ENCODE results near the gene PPP4R4.

Gene PPP4R4

GRCh38 chr14:94306047-94306978, 132.2 kb downstream of the PPP4R4 start:
- Histone ChIP-seq H3K27ac (no peak overlapping the region), H3K4me3 (ENCODE audit: low read depth in 1 of 2, low read length in 1 of 2) (no peak overlapping the region), H3K9me3 (no peaks in the 10 kb centered on the region), H3K4me1 (ENCODE audit: control insufficient read depth in 1 of 2, insufficient read depth in 1 of 2, low read depth in 1 of 2, low read length in 1 of 2) (no peaks in the 10 kb centered on the region), H3K27me3 (no peaks in the 10 kb centered on the region), H3K36me3 (no peaks in the 10 kb centered on the region)
- no peak for TF ChIP-seq CTCF (IDR thresholded peaks at IDR 0.05)

- no peak for TF ChIP-seq CTCF (IDR thresholded peaks at IDR 0.05)
- H3K36me3 ChIP-seq = no peaks in the 10 kb centered on the region
- no peaks in the 10 kb centered on the region for H3K9me3 ChIP-seq
- H3K27me3 ChIP-seq = no peaks in the 10 kb centered on the region
- no peaks in the 10 kb centered on the region for H3K4me1 ChIP-seq (ENCODE audit: control insufficient read depth in 1 of 2, insufficient read depth in 1 of 2, low read depth in 1 of 2, low read length in 1 of 2)
- H3K27ac ChIP-seq = no peak overlapping the region
- no peak overlapping the region for H3K4me3 ChIP-seq (ENCODE audit: low read depth in 1 of 2, low read length in 1 of 2)
Measured at GRCh38 chr14:94307410-94307992, 133.4 kb downstream of the PPP4R4 start.

GRCh38 chr14:94309721-94310120, 135.6 kb downstream of the PPP4R4 start:
- Histone ChIP-seq H3K27me3 (no peaks in the 10 kb centered on the region), H3K27ac (no peak overlapping the region), H3K4me1 (ENCODE audit: control insufficient read depth in 1 of 2, insufficient read depth in 1 of 2, low read depth in 1 of 2, low read length in 1 of 2) (no peaks in the 10 kb centered on the region), H3K4me3 (ENCODE audit: low read depth in 1 of 2, low read length in 1 of 2) (no peak overlapping the region), H3K36me3 (no peaks in the 10 kb centered on the region), H3K9me3 (no peaks in the 10 kb centered on the region)
- no peak for TF ChIP-seq CTCF (IDR thresholded peaks at IDR 0.05)

- Histone ChIP-seq H3K27ac (no peak overlapping the region), H3K4me1 (ENCODE audit: control insufficient read depth in 1 of 2, insufficient read depth in 1 of 2, low read depth in 1 of 2, low read length in 1 of 2) (no peaks in the 10 kb centered on the region), H3K36me3 (no peaks in the 10 kb centered on the region), H3K27me3 (no peaks in the 10 kb centered on the region), H3K9me3 (no peaks in the 10 kb centered on the region), H3K4me3 (ENCODE audit: low read depth in 1 of 2, low read length in 1 of 2) (no peak overlapping the region)
- no peak for TF ChIP-seq CTCF (IDR thresholded peaks at IDR 0.05)
Measured at GRCh38 chr14:94310248-94310647, 136.1 kb downstream of the PPP4R4 start.

GRCh38 chr14:94312481-94313246, 138.5 kb downstream of the PPP4R4 start:
- TF ChIP-seq CTCF (IDR thresholded peaks at IDR 0.05) = no peak
- Histone ChIP-seq H3K36me3 (no peaks in the 10 kb centered on the region), H3K4me3 (ENCODE audit: low read depth in 1 of 2, low read length in 1 of 2) (no peak overlapping the region), H3K27me3 (peaks cover 6% of the 10 kb centered on the region), H3K27ac (no peak overlapping the region), H3K4me1 (ENCODE audit: control insufficient read depth in 1 of 2, insufficient read depth in 1 of 2, low read depth in 1 of 2, low read length in 1 of 2) (no peaks in the 10 kb centered on the region), H3K9me3 (no peaks in the 10 kb centered on the region)
